BJ (cell line): ENCODE results near the gene MGAT4C. TPM values are rescaled to one million over a fixed set of nuclear protein-coding genes. Genes with fewer than 3 reads are reported as not detected.

Source experiments
- CTCF ChIA-PET: fragments of 350-600 bp; formaldehyde crosslinking; extraction: SDS; loops from one replicate; lab custom pipeline; 2021; ENCODE audit warnings: antibody characterized with exemption, inconsistent platforms; lab: Yijun Ruan, JAX
- POLR2A ChIA-PET: fragments of 300-600 bp; sonication (Branson Sonifier 250); formaldehyde crosslinking; extraction: SDS; loops from one replicate; lab custom pipeline; 2021; ENCODE audit warnings: antibody characterized with exemption; lab: Charles Lee
- DNase-seq: peaks from one replicate; pipeline ENCODE4 v3.0.0-alpha.2; 2011; ENCODE audit warnings: low read depth
- H3K27me3 ChIP-seq: 2 replicates; pipeline ENCODE4 v1.6.0; 2011; ENCODE audit warnings: low read length; ENCODE audit not compliant: control insufficient read depth, insufficient read depth
- H3K36me3 ChIP-seq: 2 replicates; pipeline ENCODE4 v1.5.1; 2011; ENCODE audit warnings: low read length; ENCODE audit not compliant: control insufficient read depth, insufficient read depth
- H3K4me3 ChIP-seq: 2 replicates; pipeline ENCODE4 v1.5.1; 2011; ENCODE audit warnings: low read depth, mild to moderate bottlenecking, control low read depth, low read length
- polyA plus RNA-seq: library from polyadenylated mRNA; depleted of rRNA; stranded (reverse); fragments of >200 nt; gene quantifications from 2 replicates; pipeline ENCODE4 v1.2.3, GENCODE V29; 2011
- TF ChIP-seq, protein P1 (sequence below): IDR thresholded peaks from 2 replicates; pipeline ENCODE4 v1.5.1; 2011; ENCODE audit warnings: low read depth, mild to moderate bottlenecking, control low read depth, inconsistent platforms, low read length, moderate library complexity; ENCODE audit not compliant: insufficient read depth

The MGAT4C gene
- polyA plus RNA-seq, 1 experiment: not detected

DNA sequence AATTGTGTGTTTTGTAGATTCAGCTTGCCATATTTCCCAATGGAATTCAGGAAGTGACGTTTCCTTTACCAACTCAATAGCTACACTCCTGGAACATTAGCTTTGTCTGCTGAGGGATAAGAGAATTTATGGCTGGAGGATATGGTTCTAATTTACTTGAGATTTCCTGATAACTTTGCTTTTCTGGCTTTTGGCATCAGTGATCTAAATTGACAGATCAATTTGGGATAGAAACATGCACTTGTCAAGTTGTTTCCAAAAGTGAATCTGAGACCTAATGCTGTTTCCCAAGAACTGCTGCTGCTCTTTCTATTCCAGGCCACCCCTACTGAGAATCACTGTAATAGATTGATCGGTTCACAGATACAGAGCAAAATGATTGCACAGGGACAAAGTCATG is 43.2 kb downstream of the MGAT4C start:
- no peak for DNase-seq
- TF ChIP-seq, protein P1, sequence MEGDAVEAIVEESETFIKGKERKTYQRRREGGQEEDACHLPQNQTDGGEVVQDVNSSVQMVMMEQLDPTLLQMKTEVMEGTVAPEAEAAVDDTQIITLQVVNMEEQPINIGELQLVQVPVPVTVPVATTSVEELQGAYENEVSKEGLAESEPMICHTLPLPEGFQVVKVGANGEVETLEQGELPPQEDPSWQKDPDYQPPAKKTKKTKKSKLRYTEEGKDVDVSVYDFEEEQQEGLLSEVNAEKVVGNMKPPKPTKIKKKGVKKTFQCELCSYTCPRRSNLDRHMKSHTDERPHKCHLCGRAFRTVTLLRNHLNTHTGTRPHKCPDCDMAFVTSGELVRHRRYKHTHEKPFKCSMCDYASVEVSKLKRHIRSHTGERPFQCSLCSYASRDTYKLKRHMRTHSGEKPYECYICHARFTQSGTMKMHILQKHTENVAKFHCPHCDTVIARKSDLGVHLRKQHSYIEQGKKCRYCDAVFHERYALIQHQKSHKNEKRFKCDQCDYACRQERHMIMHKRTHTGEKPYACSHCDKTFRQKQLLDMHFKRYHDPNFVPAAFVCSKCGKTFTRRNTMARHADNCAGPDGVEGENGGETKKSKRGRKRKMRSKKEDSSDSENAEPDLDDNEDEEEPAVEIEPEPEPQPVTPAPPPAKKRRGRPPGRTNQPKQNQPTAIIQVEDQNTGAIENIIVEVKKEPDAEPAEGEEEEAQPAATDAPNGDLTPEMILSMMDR: no peak
- Histone ChIP-seq H3K4me3 (no peak overlapping the region), H3K27me3 (no peaks in the 10 kb centered on the region), H3K36me3 (no peaks in the 10 kb centered on the region)
- CTCF ChIA-PET: no interaction called here
- POLR2A ChIA-PET: no interaction called here

DNA sequence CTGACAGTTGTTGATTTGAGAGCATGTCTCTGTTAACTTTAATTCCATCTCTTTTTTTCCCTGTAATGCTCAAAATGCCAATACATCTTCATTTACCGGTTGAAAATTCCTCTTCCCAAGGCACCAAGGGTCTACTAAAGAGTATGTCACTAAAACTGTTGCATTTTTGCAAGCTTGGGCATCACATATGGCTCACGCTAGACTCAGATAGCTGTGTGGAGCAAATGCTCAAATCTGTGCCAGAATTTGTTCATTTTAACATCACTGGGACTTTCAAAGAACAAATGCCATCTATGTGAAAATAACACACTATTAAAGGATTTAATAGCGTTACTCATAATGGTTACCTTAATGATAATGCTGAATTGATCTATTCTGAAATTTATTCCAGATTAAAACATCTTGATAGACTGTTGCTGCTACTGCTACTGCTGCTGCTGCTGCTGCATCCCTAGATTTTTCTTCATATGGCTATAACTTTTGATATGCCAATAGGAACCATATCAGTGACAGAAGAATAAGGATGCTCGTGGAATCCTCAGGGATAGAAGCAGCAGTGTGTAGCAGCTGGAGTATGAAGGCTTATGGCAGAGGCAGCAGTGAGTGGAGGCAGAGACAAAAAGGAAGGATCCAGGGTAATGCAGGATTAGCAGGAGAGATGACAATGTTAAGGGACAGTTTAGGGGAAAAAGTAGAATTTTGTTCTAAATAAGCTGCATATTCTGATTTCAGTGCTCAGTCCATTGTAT is 57.3 kb downstream of the MGAT4C start:
- Histone ChIP-seq H3K4me3 (no peak overlapping the region), H3K36me3 (no peaks in the 10 kb centered on the region), H3K27me3 (no peaks in the 10 kb centered on the region)
- ChIA-PET POLR2A (no interaction called here), CTCF (no interaction called here)
- TF ChIP-seq, protein P1: no peak
- no peak for DNase-seq

DNA sequence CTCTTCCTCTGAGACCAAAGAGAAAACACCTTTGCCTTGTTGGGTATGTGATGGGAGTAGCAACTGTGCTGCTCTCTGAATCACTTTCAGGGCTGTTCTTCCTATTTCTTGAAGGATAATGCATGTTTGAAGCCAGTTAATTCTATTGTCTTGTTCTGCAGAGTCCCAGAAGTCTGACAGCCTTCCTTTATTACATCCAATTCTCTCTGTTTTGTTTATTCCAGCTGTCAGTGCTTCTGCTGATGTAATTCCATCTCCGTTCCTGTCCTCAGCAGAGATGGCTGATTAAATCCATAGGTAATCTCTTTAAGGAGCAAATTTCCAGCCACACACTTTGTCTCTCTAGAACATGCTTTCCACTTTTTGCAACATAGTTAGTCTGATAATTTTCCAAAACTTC is 59.7 kb downstream of the MGAT4C start:
- TF ChIP-seq, protein P1: no peak
- no peak overlapping the region for H3K4me3 ChIP-seq
- H3K27me3 ChIP-seq: no peaks in the 10 kb centered on the region
- CTCF ChIA-PET: no interaction called here
- H3K36me3 ChIP-seq: no peaks in the 10 kb centered on the region
- POLR2A ChIA-PET: no interaction called here
- DNase-seq: no peak

DNA sequence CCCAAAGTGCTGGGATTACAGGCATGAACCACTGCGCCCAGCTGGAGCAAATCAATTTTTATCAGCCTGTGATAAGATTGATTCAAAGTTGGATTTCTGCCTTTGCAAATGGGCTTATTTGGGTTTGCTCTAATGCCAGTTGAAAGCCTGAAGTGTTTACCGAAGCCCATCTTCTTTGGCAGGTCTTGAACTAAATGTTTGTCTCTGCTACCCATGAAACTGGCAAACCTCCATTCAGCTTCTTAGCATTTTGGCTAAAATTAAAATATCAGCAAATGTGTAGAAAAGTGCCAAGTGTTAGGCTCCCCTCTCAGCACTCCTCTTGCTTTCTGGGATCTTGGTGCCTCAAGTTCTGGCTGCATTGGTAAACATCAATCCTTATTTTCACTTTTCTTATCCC is 61.5 kb downstream of the MGAT4C start:
- ChIA-PET CTCF (no interaction called here), POLR2A (no interaction called here)
- no peak for DNase-seq
- Histone ChIP-seq H3K4me3 (no peak overlapping the region), H3K36me3 (no peaks in the 10 kb centered on the region), H3K27me3 (no peaks in the 10 kb centered on the region)
- TF ChIP-seq, protein P1: no peak

DNA sequence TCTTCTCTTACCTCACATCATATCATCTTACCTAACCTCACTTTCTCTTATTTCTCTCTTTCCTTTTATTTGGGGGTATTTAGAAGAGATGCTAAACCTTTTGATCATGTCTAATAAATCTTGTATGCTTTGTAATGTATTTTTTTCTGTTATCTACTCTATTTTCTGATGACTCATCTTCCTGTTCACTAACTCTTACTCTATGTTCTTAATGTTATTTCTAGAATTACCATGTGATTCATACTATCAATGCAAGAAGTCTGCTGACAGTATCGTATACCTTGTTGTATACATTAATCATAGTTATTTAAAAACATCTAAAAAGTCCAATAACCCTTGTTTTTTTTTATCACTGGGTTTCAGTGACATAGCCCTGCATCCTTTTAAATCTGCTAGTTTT is 62.3 kb downstream of the MGAT4C start:
- ChIA-PET CTCF (no interaction called here), POLR2A (no interaction called here)
- Histone ChIP-seq H3K4me3 (no peak overlapping the region), H3K36me3 (no peaks in the 10 kb centered on the region), H3K27me3 (no peaks in the 10 kb centered on the region)
- TF ChIP-seq, protein P1: no peak
- no peak for DNase-seq
